Urinary bladder (tissue), 4 donors: ENCODE results near the gene NEU3. TPM values are rescaled to one million over a fixed set of nuclear protein-coding genes. Genes with fewer than 3 reads are reported as not detected.

Experiments used
- DNase-seq: peaks from one replicate; pipeline ENCODE4 v3.0.0-alpha.2; 2015; ENCODE audit errors: extremely low spot score
- H3K27ac ChIP-seq: one replicate; pipeline ENCODE4 v1.5.1; 2013; ENCODE audit warnings: low read depth, mild to moderate bottlenecking, moderate library complexity
- H3K36me3 ChIP-seq: one replicate; pipeline ENCODE4 v1.6.1; 2013; ENCODE audit warnings: mild to moderate bottlenecking, moderate library complexity; ENCODE audit not compliant: insufficient read depth
- H3K4me1 ChIP-seq: one replicate; pipeline ENCODE4 v1.6.1; 2013; ENCODE audit warnings: mild to moderate bottlenecking, moderate library complexity; ENCODE audit not compliant: insufficient read depth
- H3K4me3 ChIP-seq: one replicate; pipeline ENCODE4 v1.5.1; 2013; ENCODE audit warnings: low read depth, low read length
- WGBS: extraction: QIAGEN DNeasy Blood & Tissue Kit; methylation state at CpG from one replicate; pipeline ENCODE4 v1.1.7; 2013; 5-methylcytosine and 5-hydroxymethylcytosine counted together
- polyA plus RNA-seq: library from polyadenylated mRNA; stranded (reverse); fragments of 200-250 nt; gene quantifications from one replicate; pipeline ENCODE4 v1.2.3, GENCODE V29; 2013
- total RNA-seq: library from RNA; depleted of rRNA; stranded (reverse); fragments of >200 nt; gene quantifications from one replicate; pipeline ENCODE4 v1.2.3, GENCODE V29; 2014
- donor health status: healthy with polysubstance abuse.
- donor health status: healthy.

The NEU3 gene
- total RNA-seq (10.4 TPM), polyA plus RNA-seq (5.2 TPM)

- Histone ChIP-seq H3K27ac (peak within 1 kb of the TSS; percentile 14), H3K4me3 (peak within 1 kb of the TSS; percentile 65), H3K4me1 (no peaks in the 10 kb centered on the region), H3K36me3 (no peaks in the 10 kb centered on the region)
- peak; percentile 28 for DNase-seq
- WGBS: under 1% methylated on average over 46 of the region's 46 CpGs
Measured at GRCh38 chr11:74988541-74989259, at the start of gene NEU3. TSS of gene NEU3 (plus strand) at chr11:74988933. CDS start at chr11:74989061, 128 bp downstream.

GRCh38 chr11:74941492-74941891 is 47.2 kb upstream of the NEU3 start:
- peaks cover 1% of the 10 kb centered on the region for H3K36me3 ChIP-seq
- H3K4me1 ChIP-seq: no peaks in the 10 kb centered on the region
- no peak overlapping the region for H3K4me3 ChIP-seq
- H3K27ac ChIP-seq: no peak overlapping the region
- no peak for DNase-seq

GRCh38 chr11:74942073-74942759 is 46.5 kb upstream of the NEU3 start:
- 91% methylated on average over 5 of the region's 5 CpGs for WGBS
- DNase-seq: no peak
- Histone ChIP-seq H3K4me3 (no peak overlapping the region), H3K36me3 (peaks cover 1% of the 10 kb centered on the region), H3K4me1 (no peaks in the 10 kb centered on the region), H3K27ac (no peak overlapping the region)

GRCh38 chr11:74948546-74948897 is 40.2 kb upstream of the NEU3 start:
- peak overlapping the region; percentile 43 for H3K27ac ChIP-seq
- peak overlapping the region; percentile 79 for H3K4me3 ChIP-seq
- DNase-seq: peak; percentile 11
- H3K36me3 ChIP-seq: no peaks in the 10 kb centered on the region
- WGBS: 1% methylated on average over 9 of the region's 9 CpGs
- H3K4me1 ChIP-seq: peaks cover 2% of the 10 kb centered on the region

- peaks cover 2% of the 10 kb centered on the region for H3K4me1 ChIP-seq
Measured at GRCh38 chr11:74948898-74949752, 39.6 kb upstream of the NEU3 start, which contains the start of the genes SPCS2 and XRRA1. TSS of gene SPCS2 (plus strand) at chr11:74949266. CDS start at chr11:74949286, 20 bp downstream. TSS of gene XRRA1 (minus strand) at chr11:74949091. CDS start at chr11:74940878, 8,213 bp downstream.

GRCh38 chr11:74949753-74950137 is 39.0 kb upstream of the NEU3 start:
- WGBS: under 1% methylated on average over 6 of the region's 6 CpGs
- H3K36me3 ChIP-seq: no peaks in the 10 kb centered on the region
- peak overlapping the region; percentile 79 for H3K4me3 ChIP-seq
- H3K4me1 ChIP-seq: peaks cover 2% of the 10 kb centered on the region
- H3K27ac ChIP-seq: no peak overlapping the region
- DNase-seq: no peak

More at GRCh38 chr11:74948898-74949752, 39.6 kb upstream of the NEU3 start, which contains the start of the genes SPCS2 and XRRA1:
- Histone ChIP-seq H3K36me3 (no peaks in the 10 kb centered on the region), H3K4me3 (peak within 1 kb of the TSS; percentile 79), H3K27ac (peak within 1 kb of the TSS; percentile 59)
- peak; percentile 95 for DNase-seq
- under 1% methylated on average over 67 of the region's 67 CpGs for WGBS

GRCh38 chr11:74950374-74950969 is 38.3 kb upstream of the NEU3 start:
- Histone ChIP-seq H3K27ac (no peak overlapping the region), H3K4me1 (peaks cover 2% of the 10 kb centered on the region), H3K4me3 (peak overlapping the region; percentile 79), H3K36me3 (no peaks in the 10 kb centered on the region)
- 70% methylated on average over 2 of the region's 2 CpGs for WGBS
- no peak for DNase-seq

GRCh38 chr11:74951226-74951625 is 37.5 kb upstream of the NEU3 start:
- DNase-seq: no peak
- 93% methylated on average over 8 of the region's 8 CpGs for WGBS
- no peaks in the 10 kb centered on the region for H3K36me3 ChIP-seq
- no peak overlapping the region for H3K4me3 ChIP-seq
- H3K4me1 ChIP-seq: peaks cover 2% of the 10 kb centered on the region
- H3K27ac ChIP-seq: no peak overlapping the region

- Histone ChIP-seq H3K4me3 (no peak overlapping the region), H3K4me1 (peaks cover 2% of the 10 kb centered on the region), H3K27ac (no peak overlapping the region), H3K36me3 (no peaks in the 10 kb centered on the region)
- no peak for DNase-seq
- 71% methylated on average over 2 of the region's 2 CpGs for WGBS
Measured at GRCh38 chr11:74952752-74953151, 36.0 kb upstream of the NEU3 start.

- no peak overlapping the region for H3K27ac ChIP-seq
- no peaks in the 10 kb centered on the region for H3K36me3 ChIP-seq
- DNase-seq: no peak
- H3K4me1 ChIP-seq: peaks cover 2% of the 10 kb centered on the region
- 96% methylated on average over 5 of the region's 5 CpGs for WGBS
- H3K4me3 ChIP-seq: no peak overlapping the region
Measured at GRCh38 chr11:74953451-74953850, 35.3 kb upstream of the NEU3 start.

- WGBS: 98% methylated on average over 1 of the region's 1 CpG
- Histone ChIP-seq H3K36me3 (no peaks in the 10 kb centered on the region), H3K4me3 (no peak overlapping the region), H3K4me1 (peaks cover 2% of the 10 kb centered on the region), H3K27ac (no peak overlapping the region)
- DNase-seq: no peak
Measured at GRCh38 chr11:74954199-74954598, 34.5 kb upstream of the NEU3 start.

- H3K36me3 ChIP-seq: no peaks in the 10 kb centered on the region
- H3K27ac ChIP-seq: no peak overlapping the region
- no peaks in the 10 kb centered on the region for H3K4me1 ChIP-seq
- 50% methylated on average over 4 of the region's 4 CpGs for WGBS
- no peak overlapping the region for H3K4me3 ChIP-seq
- DNase-seq: no peak
Measured at GRCh38 chr11:74956397-74957015, 32.2 kb upstream of the NEU3 start.
